GDM1 (cell line): ENCODE data around the gene POLR3H.

Experiments used
- DNase-seq: peaks from one replicate; lab custom pipeline; 2025; lab: John Stamatoyannopoulos, UW

Gene POLR3H

DNA sequence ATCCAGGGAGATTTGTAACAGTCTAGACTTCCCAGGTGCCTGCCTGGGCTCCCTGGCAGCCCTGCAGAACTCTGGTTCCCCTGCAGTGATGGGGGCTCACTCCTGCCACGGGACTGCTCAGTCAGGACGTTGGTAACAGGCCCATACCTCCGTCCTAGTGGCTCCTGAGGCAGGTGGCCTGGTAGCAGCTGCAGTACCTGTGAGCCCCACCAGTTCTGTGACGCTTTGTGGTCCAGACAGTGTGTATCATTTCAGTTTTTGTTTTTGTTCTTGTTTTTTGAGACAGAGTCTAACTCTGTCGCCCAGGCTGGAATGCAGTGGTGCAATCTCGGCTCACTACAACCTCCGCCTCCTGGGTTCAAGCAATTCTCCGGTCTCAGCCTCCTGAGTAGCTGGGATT lies 27.8 kb downstream of the POLR3H start:
- DNase-seq = no peak

DNA sequence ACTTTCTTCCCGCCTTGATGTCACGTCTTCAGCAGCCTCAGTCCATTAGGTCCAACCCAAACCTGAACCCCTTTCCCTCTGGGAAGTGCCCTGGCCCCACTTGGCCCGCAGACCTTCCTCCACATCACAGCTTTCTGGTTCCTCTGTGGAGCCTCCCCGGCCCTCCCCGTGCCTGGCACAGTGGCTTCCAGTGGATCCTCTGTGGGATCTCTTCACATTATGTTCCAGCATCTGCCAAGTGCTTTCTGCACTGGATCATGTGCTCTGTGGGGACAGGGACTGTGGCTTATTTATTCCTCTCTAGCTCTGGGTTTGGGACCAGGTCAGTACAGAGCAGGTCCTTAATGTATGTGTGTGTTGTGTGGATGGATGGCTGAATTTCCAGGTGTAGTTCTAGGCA lies 30.9 kb downstream of the POLR3H start:
- DNase-seq = no peak

DNA sequence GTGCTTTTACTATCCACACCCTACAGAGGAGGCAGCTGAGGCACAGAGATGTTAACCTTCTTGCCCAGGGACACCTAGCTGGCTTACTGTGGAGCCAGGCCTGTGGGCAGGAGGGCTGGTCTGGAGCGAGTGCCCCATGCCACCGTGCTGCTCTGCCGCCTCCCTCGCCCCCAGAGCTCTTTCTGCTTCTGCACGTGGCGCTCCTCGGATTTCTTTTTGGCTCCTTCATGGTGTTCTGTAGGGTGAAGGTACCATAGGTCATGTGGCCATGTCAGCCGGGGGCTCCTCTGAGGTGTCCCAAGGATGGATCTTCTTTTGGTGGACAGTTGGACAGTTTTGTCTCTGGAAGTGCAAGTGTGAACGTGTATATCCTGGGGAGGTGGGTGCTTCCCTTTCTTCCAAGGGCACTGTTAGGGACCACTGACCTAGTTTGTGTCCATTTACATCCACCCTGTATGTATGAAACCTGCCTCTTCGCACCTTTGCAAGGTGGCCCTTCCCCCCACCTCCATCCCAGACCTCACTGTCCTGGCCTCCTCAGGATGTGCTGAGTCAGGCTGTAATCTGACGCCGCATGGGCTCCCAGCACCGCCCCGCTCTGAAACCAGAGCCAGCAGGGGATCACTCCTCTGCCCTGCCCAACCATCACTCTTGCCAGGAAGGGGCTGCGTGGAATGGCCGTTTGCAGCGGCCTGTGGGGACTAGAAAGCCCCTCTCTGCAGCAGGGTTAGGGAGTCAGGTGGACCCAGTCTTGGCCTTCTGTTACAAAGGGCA lies 31.7 kb downstream of the POLR3H start:
- no peak for DNase-seq

DNA sequence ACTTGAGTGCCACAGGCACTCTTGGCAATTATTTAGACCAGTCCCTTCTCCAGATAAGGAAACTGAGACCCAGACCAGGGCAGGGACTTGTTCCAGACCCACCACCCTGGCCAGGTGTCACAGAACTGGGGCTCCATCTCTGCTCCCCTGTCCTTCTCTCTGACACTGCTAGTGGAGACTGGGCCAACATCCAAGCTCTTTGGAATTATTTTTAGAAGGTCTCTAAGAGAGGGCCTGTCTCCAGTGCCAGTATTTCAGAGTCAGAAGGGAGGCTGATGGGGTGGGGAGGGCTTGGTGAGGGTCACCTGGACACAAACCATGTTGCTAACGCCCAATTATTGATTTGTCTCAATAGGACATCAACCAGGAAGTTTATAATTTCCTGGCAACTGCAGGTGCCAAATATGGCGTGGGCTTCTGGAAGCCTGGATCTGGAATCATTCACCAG lies 32.7 kb downstream of the POLR3H start:
- DNase-seq = no peak

DNA sequence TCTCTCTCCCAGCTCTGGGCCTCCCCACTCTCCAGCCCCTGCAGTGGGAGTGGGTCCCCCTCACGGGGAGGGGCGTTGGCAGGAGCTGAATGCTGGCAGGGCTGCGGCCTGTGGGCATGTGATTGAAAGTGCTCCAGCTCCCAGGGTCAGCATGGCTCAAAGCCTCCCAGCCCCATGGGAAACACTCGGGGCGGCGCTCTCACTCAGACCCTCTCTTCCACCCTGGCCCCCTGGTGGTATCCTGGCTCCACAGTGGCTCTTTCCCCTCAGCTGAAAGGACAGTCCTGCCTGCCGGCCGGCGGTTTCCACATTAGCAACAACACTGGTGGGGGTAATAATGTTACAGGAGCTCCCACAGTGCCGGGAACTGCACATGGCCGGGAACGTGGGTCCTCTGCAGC lies 35.5 kb downstream of the POLR3H start:
- DNase-seq = no peak

DNA sequence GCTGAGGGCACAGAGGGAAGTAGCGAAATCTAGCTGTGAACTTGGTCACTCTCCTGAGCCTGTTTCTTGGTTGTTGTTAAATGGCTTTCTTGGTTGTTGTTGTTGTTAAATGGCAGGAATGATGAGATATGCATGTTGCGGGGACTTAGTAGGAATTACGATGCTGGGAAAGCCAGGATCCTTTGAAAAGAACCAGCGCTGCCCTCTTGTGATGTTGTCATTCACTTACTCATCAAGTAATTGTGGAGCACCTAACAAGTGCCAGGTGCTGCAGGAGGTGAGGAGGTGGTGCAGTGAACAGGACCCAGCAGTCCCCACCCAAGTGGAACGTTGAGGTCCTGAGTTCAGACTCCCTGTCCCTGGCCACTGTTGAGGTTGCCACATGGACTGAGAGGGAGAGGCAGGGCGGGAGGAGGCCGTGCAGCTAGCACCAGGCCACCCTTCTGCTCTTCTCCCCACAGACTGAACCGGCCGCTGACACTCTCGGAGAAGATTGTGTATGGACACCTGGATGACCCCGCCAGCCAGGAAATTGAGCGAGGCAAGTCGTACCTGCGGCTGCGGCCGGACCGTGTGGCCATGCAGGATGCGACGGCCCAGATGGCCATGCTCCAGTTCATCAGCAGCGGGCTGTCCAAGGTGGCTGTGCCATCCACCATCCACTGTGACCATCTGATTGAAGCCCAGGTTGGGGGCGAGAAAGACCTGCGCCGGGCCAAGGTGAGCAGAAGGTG lies 36.8 kb downstream of the POLR3H start:
- no peak for DNase-seq

DNA sequence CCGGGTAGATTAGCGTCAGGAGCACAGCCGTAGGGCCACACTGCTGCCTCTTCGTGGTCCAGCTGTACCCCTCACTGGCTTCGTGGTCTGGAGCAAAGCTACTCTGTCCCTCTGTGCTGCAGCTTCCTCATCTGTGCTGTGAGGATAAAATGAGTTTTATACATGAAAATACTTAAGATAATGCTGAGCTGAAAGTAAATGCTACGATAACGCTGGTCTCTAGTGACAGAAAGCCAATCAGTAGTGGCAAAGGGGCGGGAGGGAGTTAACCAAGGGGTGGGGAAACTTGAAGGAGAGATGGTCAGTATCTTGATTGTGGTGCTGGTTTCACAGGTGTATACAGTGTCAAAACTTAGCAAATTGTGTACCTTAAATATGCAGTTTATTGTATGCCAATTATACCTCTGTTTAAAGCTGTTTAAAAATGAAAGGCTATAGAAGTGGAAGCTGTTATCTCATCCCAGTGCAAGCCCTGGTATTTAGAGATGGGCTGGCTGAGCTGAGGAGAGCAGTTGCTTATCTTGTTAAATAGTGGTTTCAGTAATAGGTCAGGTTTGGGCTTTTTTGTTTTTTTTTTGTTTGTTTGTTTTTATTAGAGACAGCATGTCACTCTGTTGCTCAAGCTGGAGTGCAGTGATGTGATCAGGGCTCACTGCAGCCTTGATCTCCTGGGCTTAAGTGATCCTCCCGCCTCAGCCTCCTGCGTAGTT lies 38.6 kb downstream of the POLR3H start:
- DNase-seq = no peak

DNA sequence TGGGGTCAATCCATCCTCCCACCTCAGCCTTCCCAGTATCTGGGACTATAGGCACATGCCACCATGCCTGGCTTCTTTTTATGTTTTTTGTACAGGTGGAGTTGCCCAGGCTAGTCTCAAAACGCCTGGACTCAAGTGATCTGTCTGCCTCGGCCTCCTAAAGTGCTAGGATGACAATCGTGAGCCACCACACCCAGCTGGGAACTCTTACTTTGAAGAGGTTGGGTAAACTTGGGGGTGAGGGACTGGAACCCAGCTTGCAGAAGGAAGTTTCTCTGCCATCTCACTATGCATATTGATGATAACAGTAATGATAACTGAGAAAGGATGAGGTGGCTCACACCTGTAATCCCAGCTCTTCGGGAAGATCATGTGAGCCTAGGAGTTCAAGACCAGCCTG lies 39.5 kb downstream of the POLR3H start:
- no peak for DNase-seq

DNA sequence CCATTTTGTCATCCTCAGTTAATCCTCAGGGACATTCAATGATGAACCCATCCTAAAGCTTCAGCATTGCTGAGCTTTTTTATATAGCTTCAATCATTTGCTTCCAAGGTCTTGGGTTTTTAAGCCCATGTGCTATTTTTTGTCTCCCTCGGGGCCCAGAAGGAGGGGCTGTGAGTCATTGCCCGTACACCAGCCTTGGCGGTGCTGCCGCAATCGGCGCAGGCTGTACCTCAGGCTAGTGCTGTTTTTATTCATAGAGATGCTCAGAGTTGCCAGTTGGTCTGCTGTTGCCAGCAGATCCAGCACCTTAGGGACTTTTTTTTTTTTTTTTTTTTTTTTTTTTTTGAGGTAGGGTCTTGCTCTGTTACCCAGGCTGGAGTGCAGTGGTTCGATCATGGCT lies 39.9 kb downstream of the POLR3H start:
- DNase-seq = no peak

DNA sequence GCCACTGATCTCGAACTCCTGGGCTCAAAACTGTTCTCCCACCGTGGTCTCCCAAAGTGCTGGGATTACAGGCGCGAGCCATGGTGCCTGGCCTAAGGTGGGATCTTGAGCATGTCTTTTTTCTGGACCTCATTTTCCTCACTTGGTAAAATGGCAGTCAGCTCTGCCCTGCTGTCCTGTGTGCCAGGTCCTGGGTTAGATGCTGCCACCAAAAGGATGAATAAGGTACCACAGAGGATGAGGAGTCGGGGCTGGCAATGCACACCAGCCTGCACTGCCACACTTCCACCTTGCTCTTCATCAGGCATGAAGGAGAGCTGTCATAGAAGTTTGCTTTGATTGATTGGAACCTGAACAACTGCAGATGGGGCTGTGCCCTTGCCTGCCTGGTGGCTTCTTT lies 43.1 kb downstream of the POLR3H start:
- DNase-seq = peak; percentile 13

DNA sequence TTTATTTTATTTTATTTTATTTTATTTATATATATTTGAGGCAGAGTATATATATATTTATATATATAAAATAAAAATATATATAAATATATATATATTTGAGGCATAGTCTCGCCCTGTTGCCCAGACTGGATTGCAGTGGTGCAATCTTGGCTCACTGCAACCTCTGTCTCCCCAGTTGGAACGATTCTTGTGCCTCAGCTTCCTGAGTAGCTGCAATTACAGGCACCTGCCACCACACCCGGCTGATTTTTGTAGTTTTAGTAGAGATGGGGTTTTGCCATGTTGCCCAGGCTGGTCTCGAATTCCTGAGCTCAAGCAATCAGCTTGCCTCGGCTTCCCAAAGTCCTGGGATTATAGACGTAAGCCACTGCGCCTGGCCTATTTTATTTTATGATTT lies 44.0 kb downstream of the POLR3H start:
- DNase-seq = no peak

DNA sequence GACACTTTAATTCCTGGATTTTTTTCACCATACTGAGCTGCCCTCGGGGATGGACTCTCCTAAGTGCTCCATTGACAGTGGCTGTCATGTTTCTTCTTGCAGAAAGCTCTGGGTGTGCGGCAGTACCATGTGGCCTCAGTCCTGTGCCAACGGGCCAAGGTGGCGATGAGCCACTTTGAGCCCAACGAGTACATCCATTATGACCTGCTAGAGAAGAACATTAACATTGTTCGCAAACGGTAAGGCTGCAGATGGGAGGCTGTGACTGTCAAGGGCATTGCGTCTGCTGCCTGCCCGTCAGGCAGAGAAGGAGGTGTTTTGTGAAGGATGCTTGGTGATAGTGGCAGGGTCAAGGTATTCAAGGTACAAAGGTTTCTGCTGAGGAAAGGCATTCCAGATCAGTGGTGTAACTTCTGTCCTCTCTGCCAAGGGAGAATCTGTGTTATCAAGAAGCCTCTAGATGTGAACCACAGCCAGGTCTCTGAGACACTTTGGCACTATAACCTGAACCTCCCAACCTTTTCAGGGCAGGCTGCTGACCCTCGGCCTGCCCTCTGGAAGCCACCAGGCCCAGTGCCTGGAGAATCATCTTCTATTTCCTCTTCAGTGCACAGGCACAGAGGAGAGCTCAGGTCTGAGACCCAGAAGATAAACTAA lies 44.5 kb downstream of the POLR3H start:
- DNase-seq = no peak

DNA sequence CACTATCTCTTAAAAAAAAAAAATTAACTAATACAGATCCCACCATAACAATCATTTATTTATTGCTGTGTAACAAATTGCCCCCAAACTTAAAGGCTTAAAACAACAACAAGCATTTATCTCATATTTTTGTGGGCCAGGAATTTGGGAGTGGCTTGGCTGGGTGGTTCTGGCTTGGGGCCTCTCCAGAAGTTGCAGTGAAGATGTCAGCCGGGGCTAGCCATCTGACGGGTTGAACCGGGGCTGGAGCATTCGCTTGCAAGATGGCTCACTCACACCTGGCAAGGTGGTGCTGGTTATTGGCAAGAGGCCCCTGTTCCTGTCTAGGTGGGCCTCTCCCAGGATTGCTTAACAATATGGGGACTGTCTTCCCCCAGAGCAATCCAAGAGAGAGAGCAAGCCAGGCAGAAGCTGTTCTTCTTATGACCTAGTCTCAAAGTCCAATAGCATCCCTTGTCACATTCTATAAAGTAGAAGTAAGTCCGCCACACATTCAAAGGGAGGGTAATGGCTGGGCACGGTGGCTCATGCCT lies 45.9 kb downstream of the POLR3H start:
- DNase-seq = no peak

DNA sequence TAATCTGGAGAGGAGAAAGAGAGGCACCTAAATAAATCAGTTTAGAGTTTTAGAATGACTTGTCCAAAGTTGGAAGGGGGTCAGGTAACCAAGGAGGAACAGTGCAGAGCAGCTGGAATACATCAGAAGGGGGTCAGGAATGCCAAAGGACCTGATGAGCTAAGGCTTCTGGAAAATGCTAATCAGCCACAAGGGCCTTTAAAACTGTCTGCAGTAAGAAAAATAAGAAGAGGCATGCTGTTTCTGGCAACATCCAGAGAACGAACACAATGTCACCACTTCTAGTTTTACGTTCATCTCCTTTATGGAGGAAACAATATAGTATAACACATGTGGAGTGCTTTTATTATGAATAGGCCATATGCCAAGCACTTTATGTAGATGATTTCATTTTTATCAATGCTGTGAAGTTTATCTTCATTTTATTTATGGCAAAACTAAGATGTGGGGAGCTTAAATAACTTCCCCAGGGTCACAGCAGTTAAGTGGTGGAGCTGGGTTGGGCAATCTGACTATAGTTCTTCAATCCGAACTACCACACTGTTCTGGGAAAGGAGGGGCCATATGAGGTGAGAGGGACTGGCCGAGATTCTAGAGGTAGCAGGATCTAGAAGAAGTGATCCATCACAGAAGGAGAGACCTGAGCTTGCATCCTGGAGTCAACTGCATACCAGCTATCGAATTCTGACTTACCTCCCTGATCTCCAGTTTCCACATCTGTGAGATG lies 52.7 kb downstream of the POLR3H start:
- DNase-seq = no peak

DNA sequence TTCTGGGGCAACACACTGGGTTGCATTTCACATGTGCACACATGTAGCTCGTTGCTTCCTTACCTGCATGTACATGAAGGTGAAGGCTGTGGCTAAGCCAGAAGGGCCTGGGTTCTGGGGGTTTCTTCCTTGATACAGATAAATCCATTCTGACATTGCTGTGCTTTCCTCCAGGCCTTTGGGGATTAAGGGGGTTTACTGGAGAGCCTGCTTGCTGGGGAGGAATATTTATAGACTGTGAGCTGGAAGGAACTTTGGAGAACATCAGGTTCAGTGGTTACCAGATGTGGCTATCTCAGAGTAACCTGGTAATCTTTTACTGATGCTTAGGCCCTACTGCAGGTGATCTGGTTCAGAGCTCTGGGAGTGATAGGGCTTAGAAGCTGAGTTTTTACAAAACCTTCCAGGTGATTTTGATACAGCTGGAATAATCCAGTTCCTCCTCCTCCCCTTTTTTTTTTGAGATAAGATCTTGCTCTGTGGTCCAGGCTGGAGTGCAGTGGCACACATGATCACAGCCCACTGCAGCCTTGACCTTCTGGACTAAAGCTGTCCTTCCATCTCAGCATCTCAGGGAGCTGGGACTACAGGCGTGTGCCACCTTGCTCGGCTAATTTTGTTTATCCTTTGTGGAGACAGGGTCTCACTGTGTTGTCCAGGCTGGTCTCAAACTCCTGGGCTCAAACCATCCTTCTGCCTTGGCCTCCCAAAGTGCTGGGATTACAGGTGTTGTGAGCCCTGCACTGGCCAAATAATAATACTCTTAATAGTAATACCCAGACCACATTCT lies 55.5 kb downstream of the POLR3H start:
- DNase-seq = no peak

DNA sequence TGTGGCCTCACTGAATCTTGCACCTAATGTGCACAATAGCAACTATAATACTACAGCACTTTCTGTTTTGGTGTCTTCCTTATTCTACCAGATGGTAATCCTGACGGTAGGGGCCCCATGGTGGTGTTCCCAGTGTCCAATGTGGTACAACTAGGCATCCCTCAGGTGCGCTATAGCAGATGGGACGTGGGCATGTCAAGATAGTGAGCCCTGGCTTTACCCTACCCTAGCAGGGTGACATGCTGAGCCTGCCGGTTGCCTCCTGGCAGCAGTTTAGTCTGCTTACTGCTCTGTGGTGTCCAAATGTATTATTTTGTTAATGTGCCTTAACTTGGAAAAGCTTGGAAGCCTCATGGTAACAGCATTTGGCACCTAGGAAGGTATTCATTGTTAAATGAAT lies 56.2 kb downstream of the POLR3H start:
- no peak for DNase-seq

DNA sequence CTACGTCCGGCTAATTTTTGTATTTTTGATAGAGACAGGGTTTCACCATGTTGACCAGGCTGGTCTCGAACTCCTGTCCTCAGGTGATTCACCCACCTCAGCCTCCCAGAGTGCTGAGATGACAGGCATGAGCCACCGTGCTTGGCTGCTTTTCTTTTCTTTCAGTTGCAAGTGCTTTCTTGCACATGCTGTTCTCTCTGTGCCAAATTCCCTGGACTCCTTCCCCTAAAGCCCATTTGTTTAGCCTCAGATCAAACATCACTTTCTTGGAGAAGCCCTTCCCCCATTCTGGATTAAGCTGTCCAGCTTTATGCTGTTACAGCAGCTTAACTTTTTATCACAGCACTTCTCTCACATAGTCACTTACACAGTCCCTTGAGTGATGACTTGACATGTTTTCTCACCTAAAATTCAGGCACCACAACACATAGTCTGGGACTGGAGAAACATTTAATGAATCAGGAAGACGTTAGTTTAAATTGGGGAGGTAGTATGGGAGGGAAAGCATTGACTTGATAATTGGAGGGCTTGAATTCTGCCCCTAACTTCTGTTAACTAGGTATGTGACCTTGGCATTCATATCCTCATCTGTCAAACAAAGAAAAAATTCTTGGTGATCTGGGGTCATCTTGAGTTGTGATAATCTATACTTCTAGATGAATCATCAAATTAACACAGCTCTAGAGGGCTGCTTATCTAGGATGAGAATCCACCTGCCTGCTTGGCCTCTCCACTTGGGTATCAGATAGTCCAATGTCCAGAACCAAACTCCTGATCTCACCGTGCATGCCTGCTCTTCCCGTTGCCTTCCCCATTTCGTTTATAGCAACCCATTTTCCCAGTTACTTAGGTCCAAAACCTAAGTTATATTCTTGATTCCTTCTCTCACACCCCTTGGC lies 57.0 kb downstream of the POLR3H start:
- DNase-seq = no peak

DNA sequence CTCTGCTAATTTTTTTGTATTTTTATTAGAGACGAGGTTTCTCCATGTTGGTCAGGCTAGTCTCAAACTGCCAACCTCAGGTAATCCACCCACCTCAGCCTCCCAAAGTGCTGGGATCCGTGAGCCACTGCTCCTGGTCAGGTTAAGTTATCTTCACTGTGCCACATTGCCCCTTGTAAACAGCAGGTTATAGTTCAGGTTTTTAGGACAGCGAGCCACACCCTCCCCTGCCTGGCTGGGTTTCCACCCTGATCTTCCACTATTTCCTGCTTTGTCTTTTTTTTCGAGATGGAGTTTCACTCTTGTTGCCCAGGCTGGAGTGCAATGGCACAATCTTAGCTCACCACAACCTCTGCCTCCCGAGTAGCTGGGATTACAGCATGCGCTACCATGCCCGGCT lies 59.2 kb downstream of the POLR3H start:
- no peak for DNase-seq

DNA sequence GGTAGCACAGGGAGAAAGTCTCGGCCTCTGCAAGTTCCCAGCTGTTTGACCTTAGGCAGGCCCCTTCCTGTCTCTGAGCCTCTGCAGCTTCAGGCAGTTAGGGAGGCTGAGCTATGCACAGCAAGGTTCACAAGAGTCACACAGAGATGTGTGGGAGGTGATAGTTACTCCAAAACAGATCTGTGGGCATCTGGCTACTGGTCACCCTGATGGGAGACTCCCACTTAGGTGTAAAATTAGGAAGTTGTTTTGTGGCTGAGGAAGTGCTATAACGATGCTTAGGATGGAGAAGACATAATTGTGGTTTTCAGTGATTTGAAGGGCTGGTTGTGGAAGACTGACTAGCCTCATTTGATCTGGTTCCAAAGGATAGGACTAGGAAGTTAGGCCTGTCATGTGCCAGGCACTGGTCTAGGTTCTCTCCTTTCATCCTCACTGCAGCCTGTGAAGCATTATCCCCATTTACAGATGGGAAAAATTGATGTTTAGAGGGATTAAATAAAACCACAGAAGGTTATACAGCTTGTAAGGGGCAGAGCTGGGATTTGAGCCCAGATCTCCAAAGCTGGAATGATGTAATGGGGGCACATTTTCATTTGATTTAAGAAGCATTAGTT lies 61.8 kb downstream of the POLR3H start:
- no peak for DNase-seq
